ENCODE measurements around the gene ZNF595.

ZNF595 gene

DNA sequence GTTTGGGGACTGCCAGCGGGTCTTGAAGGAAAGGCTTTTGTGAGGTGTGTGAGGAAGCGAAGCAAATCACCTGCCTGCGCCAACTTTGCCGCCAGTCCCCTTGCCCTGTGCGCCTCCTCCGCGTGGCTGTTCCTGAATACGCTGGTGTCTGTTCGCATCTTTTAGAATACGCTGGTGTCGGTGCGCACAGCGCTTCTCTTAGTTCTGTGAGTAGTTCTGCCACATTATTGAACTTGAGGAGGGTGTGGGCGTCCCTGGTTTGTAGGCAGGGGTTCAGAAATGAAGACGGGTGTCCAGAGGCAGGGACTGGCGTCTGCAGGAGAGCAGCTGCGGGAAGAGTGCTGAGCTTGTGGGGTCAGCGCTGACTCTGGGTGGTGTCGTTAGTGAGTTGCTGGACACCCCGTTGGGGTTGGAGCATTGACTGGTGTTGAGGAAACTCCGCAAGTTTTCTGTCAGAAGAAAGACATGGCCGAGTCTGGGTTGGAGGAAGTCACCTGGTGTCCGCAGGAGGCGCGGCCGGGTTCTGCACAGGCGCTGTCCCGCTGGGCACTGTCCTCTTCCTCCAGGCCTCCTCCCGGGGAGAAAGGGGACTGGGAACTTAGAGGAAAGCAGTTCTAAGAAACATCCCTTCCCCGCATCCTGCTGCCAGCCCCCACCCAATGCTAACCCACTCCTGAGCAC lies 72.1 kb downstream of the ZNF595 start:
- peaks cover 15% of the 10 kb centered on the region for H3K36me3 ChIP-seq (ENCODE audit: insufficient read depth, low read length)
- H3K4me1 ChIP-seq (ENCODE audit: insufficient read depth, low read length) = peaks cover 6% of the 10 kb centered on the region
- peak overlapping the region; percentile 78 for H3K9ac ChIP-seq (ENCODE audit: low read length)
- no peaks in the 10 kb centered on the region for H3K27me3 ChIP-seq (ENCODE audit: control insufficient read depth in 1 of 2, insufficient read depth in 2 of 2, low read length in 2 of 2)
- H3K27ac ChIP-seq (ENCODE audit: low read depth, low read length) = peak overlapping the region; percentile 90
- no peaks in the 10 kb centered on the region for H3K9me3 ChIP-seq (ENCODE audit: low read length)
- peak overlapping the region; percentile 92 to 99 for H3K4me3 ChIP-seq (ENCODE audit: low read depth in 1 of 2, low read length in 2 of 2)

DNA sequence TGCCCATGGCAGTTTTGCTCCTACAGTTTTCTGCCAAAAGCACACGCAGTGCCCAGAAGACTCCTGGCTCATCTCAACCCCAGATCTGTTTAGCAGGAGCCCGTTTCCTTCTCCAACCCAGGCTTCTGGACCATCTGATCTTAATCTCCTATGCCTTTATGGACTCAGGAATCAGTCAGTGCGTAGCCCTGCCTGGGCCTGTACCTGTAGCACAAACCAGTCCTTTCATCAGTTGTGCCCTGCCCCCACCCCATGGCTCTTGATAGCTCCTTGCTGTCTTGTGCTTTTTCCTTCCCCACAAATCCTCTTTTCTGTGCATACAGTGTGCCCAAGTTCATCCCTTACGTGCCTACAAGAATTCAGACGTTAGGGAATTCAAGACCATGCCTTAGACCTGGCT lies 72.7 kb downstream of the ZNF595 start:
- no peaks in the 10 kb centered on the region for H3K27me3 ChIP-seq (ENCODE audit: control insufficient read depth in 1 of 2, insufficient read depth in 2 of 2, low read length in 2 of 2)
- peak overlapping the region; percentile 90 for H3K27ac ChIP-seq (ENCODE audit: low read depth, low read length)
- H3K4me3 ChIP-seq (ENCODE audit: low read depth in 1 of 2, low read length in 2 of 2) = peak overlapping the region in 1 of 2 donors; percentile 92
- H3K4me1 ChIP-seq (ENCODE audit: insufficient read depth, low read length) = peaks cover 6% of the 10 kb centered on the region
- peaks cover 15% of the 10 kb centered on the region for H3K36me3 ChIP-seq (ENCODE audit: insufficient read depth, low read length)
- H3K9me3 ChIP-seq (ENCODE audit: low read length) = no peaks in the 10 kb centered on the region
- no peak overlapping the region for H3K9ac ChIP-seq (ENCODE audit: low read length)

DNA sequence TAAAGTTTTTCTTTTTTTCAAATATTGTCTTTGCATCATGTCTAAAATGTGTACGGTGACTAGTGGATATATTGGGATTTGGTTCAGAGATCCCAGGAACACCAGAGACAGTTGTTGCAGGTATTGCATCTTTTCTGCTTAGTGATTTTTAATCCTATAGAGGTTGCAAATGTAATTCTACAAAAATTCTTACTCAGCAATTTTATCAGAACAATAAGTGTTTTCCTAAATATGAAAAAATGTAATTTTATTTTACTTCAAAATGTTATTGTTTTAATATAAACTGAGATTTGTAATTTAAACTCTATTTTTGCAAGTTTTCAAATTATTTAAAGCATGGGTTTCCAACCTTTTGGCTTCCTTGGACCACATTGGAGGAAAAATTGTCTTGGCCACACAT lies 79.4 kb downstream of the ZNF595 start:
- Histone ChIP-seq H3K9me3 (ENCODE audit: low read length) (peaks cover 4% of the 10 kb centered on the region), H3K9ac (ENCODE audit: low read length) (no peak overlapping the region), H3K4me3 (ENCODE audit: low read depth in 1 of 2, low read length in 2 of 2) (no peak overlapping the region), H3K27ac (ENCODE audit: low read depth, low read length) (no peak overlapping the region), H3K36me3 (ENCODE audit: insufficient read depth, low read length) (peaks cover 40% of the 10 kb centered on the region), H3K4me1 (ENCODE audit: insufficient read depth, low read length) (no peaks in the 10 kb centered on the region), H3K27me3 (ENCODE audit: control insufficient read depth in 1 of 2, insufficient read depth in 2 of 2, low read length in 2 of 2) (no peaks in the 10 kb centered on the region)
